Activated CD4-positive, CD25-positive, alpha-beta regulatory T cell (primary cell): ENCODE data around the gene TFAP2D.

ENCODE experiments used
- DNase-seq, 4 experiments: peaks; one replicate each; lab custom pipeline; 2025; lab: John Stamatoyannopoulos, UW

The TFAP2D gene

DNA sequence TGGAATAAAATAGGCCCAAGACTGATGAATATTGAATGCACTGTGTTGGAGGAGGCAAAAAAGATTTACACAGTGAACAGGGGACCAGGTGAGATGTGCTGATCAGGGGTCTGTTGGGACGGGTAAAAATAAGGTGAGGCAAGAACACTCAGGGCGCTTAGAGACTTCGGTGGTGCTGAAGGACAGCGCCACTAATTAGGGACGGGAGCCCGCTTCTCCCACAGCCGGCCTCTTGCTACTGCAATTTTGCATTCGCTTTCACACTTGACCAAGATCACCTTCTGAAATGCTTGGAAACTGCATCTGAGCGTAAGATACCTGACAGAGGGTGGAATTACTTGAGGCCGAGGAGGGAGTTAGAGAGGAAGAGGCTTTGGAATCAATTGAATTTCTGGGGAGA lies 7.3 kb downstream of the TFAP2D start:
- no peak for DNase-seq

DNA sequence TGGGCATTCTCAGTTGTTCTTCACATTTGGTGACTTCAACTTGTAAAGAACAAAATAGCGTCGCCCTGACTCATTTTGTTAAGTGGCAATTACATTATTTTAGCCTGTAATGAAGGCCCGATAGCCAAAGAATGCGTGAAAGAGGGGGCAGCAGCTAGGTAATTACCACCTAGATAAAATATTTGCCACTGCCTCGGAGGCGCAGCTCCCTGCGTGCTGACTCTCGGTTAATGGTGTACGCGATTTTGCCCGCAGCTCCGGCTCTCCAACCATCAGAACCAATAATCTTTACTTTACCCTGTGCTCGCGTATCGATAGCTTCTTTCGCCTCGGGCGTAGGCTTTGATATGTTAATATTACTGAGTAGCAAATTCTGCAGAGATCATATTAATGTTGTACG lies 8.7 kb downstream of the TFAP2D start:
- no peak for DNase-seq

DNA sequence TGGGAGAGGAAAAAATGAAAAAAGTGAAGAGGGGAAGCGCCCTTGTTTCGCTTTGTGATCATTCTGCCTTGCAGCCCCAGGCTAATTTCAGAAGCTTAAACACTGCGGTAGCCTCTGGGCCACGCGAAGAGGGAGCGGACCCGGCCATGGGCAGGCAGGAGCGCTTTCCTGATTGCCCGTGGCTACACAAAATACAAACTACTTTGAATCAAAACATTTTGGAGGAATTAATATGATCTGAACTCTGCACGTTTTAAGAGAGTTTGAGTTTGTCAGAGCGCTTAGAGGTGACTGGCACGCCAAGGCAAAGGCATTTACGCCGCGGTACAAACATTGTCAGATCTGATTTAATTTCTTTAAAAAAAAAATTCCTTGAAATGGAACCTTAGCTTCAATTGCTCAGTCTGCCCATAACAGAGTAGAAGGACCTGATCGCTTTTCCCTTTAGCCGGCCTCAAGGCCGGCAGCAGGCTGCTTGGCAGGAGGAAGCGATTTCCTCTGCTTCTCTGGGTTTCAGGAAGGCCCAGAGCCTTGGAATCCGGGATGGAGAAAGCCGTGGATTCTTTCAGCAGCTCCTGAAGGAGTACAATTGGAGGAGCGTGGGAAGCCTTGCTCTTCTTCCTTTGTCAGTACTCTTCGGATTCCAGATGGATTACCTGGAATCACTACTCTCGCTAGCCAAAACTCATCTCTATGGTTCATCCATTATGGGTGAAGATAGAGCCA lies 9.7 kb downstream of the TFAP2D start:
- DNase-seq: no peak

DNA sequence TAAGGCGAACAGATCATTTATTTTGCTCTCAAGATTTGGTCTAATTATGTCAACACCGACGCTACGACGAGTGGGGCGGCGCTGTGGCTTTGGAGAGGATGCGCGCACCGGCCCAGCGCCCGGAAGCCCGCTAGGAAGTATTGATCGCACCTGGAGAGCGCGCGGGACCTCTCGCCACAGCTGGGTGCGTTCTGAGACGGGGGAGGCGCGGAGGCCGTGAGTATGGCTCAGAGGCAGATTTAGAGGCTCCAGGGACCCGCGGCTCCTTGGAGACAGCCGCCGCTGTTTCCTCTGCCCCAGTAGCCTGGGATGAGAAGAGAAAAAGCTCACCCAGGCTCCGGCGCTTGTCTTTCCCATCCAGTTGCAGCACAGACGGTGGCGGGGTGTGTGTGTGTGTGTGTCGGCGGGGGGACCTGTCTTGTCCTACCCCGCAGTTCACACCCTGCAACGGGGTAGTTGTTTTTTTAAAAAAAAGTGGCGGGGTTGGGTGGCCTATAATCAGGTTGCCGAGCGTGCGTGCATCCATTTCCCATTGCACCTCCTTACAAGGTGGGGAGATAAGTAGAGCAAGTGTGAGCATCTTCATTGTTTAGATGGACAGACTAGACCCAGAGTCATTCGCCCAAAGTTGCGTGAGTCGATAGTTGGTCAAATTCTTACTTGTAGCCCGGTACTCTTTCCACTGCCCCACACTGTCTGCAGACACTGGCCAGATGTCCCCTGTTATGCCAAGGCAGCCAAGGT lies 11.2 kb downstream of the TFAP2D start:
- DNase-seq: no peak

DNA sequence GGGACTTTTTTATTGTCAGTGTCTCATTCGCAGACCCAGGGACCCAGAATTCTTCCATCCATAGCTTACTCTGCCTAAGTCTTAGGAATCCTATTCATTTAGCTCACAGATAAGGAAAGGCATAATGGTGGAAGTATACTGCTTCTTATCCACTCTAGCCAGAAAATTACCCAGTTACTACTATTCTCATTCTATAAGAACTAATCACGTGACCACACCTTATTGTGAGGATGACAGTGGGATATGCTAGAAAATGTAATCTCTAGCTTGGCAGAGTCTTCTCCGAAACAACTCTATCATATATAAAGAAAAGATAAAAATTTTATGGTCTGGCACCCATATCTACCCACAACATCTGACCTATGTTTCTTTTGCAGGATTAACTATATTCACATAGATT lies 21.2 kb downstream of the TFAP2D start:
- no peak for DNase-seq

DNA sequence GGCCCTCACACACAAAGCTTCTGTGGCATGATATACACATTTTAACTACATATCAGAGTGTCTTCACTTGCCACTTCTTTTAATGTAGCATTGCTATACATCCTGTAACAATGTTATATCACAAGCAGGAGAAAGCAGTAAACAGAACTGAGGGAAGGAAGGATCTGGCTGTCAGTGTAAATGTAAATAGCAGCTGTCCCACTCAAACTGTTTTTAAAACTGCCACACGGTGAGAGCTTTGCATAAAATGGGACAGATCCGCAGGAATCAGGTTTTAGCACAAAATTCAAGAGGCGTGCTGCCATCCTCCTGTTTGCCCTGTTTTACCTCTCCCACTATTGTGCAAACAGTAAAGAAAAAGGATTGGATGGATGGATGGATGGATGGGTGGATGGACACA lies 28.8 kb downstream of the TFAP2D start:
- no peak for DNase-seq

DNA sequence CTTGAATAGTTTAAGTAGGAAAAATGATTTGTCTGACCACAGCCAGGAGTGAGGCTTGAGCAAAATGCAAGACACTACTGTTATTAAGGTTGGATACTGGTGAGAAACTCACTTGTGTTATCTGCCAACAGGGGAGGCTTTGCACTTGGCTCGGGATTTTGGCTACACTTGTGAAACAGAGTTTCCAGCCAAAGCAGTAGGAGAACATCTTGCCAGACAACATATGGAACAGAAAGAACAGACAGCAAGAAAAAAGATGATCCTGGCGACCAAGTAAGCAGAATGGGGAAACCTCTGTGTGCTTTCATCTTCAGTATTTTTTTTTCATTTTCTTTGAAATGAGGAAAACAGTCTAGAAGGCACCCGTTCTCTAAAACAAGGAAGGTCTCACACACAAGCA lies 31.6 kb downstream of the TFAP2D start:
- DNase-seq: no peak

DNA sequence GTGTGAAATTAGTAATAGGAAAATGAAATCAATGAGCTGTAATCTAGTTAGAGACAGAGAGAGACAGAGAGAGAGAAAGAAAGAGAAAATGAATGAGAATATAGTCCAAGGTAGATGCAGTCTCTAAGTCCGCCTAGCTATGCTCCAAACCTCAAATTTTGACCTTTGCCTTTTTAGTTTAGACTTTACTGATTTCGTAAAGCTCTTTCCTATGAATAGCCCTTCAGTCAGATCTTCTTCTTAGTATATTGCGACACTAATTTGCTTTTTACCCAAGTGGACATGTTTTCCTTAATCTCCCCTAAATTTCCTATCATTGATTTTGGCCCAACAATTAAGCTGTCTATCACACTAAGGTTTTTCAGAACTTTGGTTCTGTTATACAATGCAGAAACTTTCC lies 49.5 kb downstream of the TFAP2D start:
- no peak for DNase-seq

DNA sequence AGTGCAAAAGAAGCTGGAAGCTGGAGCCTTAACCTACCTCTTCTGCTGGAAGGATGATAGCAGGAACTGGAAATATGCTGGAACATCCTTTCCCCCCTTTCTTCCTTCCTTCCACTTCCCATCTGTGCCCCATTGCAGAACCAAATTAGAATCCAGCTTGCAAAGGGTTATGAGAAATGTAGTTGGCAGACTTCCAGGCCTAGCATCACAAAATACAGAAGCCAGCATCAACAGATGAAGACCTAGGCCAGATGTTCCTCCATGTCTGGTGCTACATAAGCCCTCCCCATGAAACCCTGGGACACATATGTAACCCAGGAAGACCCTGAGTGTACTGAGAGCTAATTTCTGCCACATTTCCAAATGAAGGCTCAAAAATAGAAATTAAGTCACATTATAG lies 65.4 kb downstream of the TFAP2D start:
- DNase-seq: no peak

DNA sequence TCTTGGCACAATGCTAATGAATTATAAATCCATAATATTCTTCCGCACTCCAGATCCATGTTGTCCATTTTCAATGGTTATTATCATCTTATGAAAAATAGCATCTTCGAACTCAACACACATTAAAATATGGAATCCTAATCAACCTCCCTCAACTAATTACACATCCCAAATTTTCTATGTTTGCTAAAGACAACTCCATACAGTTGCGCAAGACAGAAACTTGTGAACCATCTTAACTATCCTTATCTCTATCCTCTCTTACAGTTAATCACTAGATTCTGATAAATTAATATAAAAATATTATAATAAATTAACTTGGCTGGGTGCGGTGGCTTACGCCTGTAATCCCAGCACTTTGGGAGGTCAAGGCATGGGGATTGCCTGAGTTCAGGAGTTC lies 67.1 kb downstream of the TFAP2D start:
- no peak for DNase-seq

DNA sequence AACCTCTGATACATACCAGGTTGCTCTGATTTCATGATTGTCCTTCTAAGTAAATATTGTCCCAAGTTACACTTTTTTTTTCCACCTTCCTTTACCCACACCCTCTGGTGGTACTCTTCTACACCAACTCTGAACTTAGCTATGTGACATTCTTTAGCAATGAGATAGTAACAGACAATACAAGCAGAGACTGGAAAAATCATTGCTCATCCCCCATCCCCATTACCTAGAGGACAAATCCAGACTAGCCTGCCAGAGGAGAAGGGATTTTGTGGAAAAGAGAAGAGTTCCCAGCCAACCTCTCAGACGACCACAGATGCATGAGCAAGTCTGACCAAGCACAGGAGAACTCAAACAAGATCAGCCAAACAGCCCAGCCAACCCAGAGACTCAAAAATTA lies 72.6 kb downstream of the TFAP2D start:
- DNase-seq: no peak

DNA sequence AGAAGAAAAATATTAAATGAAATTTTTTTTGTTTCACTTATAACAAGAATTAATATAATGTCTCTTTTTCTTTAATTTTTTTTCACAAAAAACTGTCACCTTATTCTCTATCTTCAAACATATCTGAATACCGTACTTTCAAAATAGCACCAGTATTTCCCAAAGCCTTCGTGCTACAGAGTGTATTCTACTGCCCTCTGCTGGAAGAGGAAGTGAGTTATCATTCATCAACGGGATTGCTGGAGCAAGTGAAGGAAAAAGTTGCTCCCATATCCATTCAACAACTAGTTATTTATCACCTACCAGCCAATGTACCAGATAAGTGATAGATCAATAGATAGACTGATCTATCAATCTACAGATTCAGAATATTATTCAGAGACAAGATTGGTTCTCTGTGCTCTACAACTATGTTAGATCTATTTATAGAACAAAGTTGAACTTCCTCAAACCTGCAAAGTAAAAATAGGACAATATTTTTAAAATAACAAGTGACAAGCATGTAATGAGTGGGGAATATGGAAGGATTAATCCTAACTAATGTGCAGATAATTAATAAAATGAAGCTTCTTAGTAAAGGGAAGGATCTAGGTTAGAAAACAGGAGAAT lies 78.7 kb downstream of the TFAP2D start:
- no peak for DNase-seq

DNA sequence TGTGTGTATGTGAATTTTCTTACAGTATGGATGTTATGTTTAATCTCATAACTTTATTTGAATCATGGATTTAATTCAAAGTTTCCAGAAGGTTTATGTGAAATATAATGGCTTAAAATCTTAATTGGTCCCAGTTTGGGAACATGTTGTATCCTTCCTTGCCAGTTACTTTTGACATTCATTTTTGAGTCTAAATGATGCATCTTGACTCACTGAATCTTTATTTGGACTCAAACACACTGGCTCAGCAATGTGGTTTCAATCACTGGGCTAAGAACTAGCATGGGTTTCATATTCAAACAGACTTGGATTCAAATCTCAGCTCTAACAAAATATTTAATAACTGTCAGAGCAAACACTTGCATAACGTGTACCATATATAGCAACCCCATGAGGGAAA lies 79.4 kb downstream of the TFAP2D start:
- no peak for DNase-seq

DNA sequence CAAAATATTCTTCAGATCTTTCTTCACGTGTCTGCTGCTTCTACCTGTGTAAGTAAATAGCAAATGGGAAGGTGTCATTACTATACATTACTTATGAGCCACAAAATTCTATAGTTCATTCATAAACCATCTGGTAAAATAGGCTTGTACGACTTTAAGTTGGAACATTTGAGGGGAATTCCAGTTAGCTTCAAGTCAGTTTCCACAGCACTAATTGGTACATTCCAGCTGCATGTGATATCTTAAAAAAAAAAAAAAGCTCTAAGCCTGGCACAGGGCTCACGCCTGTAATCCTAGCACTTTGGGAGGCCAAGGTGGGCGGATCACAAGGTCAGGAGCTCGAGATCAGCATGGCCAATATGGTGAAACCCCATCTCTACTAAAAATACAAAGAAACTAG lies 82.2 kb downstream of the TFAP2D start:
- DNase-seq: no peak

DNA sequence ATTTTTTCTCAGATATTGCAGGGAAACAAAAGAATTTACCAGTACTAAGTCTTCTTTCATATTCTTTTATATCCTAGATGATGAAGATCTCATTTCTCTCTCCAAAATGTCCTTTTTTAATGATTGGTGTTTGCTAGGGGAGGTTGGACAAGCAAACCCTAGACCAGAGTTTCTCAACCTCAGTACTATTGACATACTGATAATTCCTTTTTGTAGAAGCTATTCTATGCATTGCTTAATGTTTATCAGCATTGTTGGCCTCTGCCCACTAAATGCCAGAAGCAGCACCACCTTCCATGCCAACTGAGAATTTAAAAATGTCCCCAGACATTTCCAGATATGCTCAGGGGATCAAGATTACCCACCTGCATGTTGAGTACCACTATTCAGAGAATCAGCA lies 91.0 kb downstream of the TFAP2D start:
- DNase-seq: no peak

DNA sequence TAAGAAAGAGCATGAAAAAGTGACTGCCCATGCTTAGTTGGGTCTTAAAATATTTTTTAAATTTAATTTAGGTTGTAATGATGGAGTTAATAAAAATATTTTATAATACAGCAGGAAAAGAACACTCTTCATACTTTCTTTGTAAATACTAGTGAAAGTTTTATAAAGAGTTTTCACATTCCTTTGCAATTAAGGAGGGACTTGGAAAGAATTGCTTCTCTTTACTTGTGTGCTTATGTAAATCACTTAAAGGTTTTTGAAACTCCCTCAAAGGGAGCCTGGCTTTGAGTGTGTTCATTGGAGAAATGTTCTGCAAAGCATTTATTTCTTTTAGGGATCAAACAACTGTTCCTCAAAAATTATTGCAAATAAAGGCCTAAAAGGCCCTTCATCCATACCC lies 93.7 kb downstream of the TFAP2D start:
- no peak for DNase-seq

DNA sequence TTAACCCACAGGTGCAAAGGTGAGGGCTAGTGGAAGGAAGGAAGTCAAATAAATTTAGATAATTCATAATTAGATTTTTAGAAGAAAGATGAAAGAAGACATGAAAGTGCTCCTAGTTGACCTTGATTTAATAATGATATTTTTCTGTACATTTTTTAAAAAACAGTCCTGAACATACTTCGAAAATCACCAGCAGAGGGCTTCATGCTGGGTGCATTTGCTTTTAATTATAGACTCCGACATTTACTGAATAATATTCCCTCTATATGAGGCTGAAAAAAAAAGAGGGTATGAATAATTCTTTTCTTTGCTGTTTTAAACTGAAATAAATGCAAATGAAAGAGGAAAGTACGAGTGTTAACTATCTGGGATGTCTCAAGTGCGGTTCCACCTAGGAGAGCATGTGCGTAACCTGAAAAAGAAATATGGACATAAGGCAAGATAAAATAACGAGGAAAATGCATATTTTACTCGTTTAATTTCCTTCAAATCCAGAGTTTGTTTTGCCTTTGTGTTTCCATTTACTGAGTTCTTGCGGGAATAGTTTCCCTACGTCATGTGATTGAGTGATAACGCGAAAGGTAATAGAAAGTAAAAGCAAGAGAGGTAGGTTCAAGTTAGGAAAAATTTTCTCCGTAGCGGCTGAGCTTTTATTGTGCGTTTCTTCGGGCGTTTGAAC lies 102.2 kb downstream of the TFAP2D start:
- DNase-seq: no peak

DNA sequence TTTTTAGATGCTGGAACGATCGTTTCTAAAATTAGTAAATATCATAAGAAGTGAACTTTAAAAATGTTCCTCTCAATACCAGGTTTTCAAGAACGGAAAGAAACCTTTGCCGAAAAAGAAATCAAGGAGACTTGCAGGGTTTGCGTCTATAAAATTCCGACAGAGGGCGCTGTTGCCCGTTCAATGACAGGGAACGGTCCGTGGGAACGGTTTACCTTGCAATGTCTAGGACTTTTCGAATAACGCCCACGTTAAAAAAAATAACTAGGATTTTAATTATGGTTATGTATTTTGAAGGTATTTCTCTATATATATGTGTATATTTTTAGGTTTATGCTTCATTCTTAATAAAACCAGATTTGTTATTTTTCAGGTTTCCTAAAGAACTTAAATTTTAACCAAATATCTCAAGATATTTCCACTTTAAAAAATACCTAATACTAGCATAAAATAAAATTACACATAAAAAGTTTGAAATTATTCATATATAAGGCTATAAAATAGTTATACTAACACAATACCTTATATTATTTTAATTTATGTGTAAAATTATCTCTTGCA lies 102.9 kb downstream of the TFAP2D start:
- peak in 2 of 4 experiments; percentile 7 to 8 for DNase-seq

DNA sequence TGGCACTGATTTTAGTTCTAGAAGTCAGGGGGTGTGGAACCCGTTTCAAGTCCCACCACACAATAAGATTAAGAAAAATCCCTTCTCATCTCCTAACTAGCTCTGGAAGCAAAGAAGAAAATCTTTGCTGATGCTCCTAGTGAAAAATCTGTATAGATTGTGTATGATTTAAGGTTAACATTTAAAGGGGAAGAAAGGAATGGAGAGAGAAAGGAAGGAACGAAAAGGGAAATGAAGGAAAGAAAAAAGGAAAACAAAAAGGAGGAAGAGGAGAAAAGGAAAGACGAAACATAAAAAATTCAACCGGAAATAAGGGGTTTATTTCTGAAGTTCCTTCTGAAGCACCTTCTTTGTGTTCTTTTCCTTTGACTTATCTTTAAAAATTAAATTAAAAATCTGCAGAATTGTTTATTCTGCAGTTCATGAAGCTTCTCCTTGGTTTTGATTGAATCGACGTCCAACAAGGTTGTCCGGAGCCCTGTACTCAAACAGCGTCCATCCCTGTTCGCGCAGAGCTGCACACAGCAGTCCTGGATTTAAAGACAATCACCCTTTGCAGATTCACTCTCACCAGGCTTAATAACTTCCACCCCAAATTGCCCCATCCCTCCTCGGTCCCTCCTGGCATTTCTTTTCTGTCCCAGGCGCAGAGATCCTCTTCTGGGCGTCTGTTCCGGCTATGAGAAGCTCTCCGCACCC lies 103.8 kb downstream of the TFAP2D start:
- DNase-seq: no peak

DNA sequence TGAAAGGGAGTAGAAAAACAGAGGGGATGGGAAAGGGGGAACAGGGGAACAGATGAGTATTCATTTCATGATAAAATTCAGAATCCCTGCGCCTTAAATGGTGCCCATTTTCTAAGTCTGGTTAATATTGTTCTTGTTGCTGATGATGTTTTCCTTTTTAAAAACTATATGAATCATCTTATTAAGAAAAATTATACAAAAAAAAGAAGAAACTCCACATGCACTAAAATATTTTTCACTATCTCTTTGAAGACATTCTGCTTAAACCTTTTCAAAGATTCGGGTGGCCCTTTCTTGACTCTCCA lies 104.3 kb downstream of the TFAP2D start:
- DNase-seq: no peak

DNA sequence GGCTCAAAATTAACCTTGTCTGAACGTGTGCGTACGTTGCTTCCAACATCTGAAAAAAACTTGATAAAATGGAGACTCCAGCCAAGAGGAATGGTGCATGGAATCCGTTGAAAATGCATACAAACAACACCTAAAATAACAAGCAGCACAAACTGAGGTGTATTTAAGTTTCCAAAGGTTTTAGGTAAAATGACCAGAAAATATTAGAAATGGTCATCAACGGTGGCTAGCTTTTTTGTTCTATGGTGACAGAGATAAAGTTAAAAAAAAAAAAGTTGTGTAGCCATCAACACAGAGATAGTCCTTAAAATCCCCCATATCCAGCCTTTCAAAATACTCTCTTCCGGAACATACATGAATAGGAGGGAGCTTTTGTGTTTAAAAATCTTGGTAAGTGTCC lies 104.7 kb downstream of the TFAP2D start:
- no peak for DNase-seq

DNA sequence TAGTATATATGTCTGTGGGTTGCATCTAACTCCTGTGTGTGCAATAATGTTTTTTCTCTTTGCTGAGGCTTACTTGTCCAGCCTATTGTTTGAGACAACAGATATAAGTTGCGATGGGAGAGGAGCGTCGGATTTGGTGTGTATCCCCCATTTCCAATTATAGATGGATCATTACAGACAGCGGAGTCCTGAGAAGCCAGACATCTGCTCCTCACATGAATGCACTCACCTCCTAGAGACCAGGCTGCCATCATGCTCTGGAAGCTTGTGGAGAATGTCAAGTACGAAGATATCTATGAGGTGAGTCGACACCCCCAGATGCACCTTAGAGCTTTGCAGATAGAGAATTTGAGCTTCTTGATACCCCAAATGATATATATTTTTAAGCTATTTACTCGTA lies 105.3 kb downstream of the TFAP2D start, which contains the start of gene TFAP2B:
TFAP2B (plus strand) TSS at position 199 of the 400 bp plus-strand sequence; CDS start at position 220, 21 bp downstream.
- no peak for DNase-seq
